Natural killer cell (primary cell): Measurements from ENCODE around the gene POLG. TPM values are rescaled to one million over a fixed set of nuclear protein-coding genes. Genes with fewer than 3 reads are reported as not detected.

Source experiments
- ATAC-seq, 3 donors: fragments of 150-1000 bp in 2 of 3; fragments of 200-7000 bp in 1 of 3; cut with Tn5 transposase; 1 replicate in 1 of 3; 2 replicates in 2 of 3; pipeline ENCODE4 v1.10.0; 2021; ENCODE audit warnings: mild to moderate bottlenecking in 2 of 3, moderate library complexity in 2 of 3
- DNase-seq, 2 donors: peaks; one replicate each; pipeline versions ENCODE4 v3.0.0 to v3.0.0-alpha.2; 2013 to 2021; ENCODE audit warnings: mixed read lengths in 1 of 2
- H3K27ac ChIP-seq: one replicate; pipeline ENCODE4 v1.5.1; 2013; ENCODE audit warnings: mild to moderate bottlenecking, low read length
- H3K27me3 ChIP-seq: one replicate; pipeline ENCODE4 v1.6.1; 2013; ENCODE audit warnings: low read length; ENCODE audit not compliant: control insufficient read depth, insufficient read depth
- H3K36me3 ChIP-seq: one replicate; pipeline ENCODE4 v1.6.1; 2013; ENCODE audit warnings: low read length; ENCODE audit not compliant: control insufficient read depth, insufficient read depth
- H3K4me1 ChIP-seq: one replicate; pipeline ENCODE4 v1.6.1; 2013; ENCODE audit warnings: low read length; ENCODE audit not compliant: control insufficient read depth, insufficient read depth
- H3K4me3 ChIP-seq: one replicate; pipeline ENCODE4 v1.5.1; 2013; ENCODE audit warnings: low read length
- H3K9me3 ChIP-seq: one replicate; pipeline ENCODE4 v1.6.1; 2013; ENCODE audit warnings: low read length; ENCODE audit not compliant: control insufficient read depth, insufficient read depth
- H3K27ac Mint-ChIP-seq, 2 donors: one replicate each; pipeline ENCODE4 v1.8.0; 2022; ENCODE audit warnings: mild to moderate bottlenecking in 2 of 2, mixed read lengths in 2 of 2, moderate library complexity in 1 of 2
- H3K27me3 Mint-ChIP-seq, 2 donors: one replicate each; pipeline ENCODE4 v1.8.0; 2022; ENCODE audit warnings: low read depth in 2 of 2, mixed read lengths in 2 of 2
- H3K36me3 Mint-ChIP-seq: one replicate; pipeline ENCODE4 v1.8.0; 2022; ENCODE audit warnings: mixed read lengths
- H3K4me1 Mint-ChIP-seq, 2 donors: one replicate each; pipeline ENCODE4 v1.8.0; 2022; ENCODE audit warnings: mixed read lengths in 2 of 2
- H3K4me3 Mint-ChIP-seq: one replicate; pipeline ENCODE4 v1.8.0; 2022; ENCODE audit warnings: mild to moderate bottlenecking, moderate library complexity, mixed read lengths
- H3K9me3 Mint-ChIP-seq, 2 donors: one replicate each; pipeline ENCODE4 v1.8.0; 2022; ENCODE audit warnings: mixed read lengths in 2 of 2
- WGBS: methylation state at CpG from one replicate; pipeline ENCODE4 v1.1.7; 2013; ENCODE audit warnings: missing lambda C conversion rate; ENCODE audit not compliant: insufficient coverage; 5-methylcytosine and 5-hydroxymethylcytosine counted together
- intact Hi-C: fragments of 100-400 bp; cut with micrococcal nuclease; formaldehyde crosslinking; loops from one replicate; pipeline ENCODE4 v1.14.2; 2022
- total RNA-seq, 4 donors: library from RNA; stranded (reverse); fragments of 120-200 nt in 1 of 4; gene quantifications; one replicate each; pipeline versions ENCODE4 v1.2.3 to v1.2.4, GENCODE V29; 2013 to 2022
- TF ChIP-seq, protein P1 (sequence below): fragments of 200-600 bp; IDR thresholded peaks from one replicate; pipeline ENCODE4 v1.8.0; 2022; ENCODE audit warnings: antibody characterized with exemption

Gene POLG
- total RNA-seq, 3 donors from 2014 or later (not counting 1 experiment from before 2014, with no cell fraction given), result 205 to 253 (median 238) TPM

DNA sequence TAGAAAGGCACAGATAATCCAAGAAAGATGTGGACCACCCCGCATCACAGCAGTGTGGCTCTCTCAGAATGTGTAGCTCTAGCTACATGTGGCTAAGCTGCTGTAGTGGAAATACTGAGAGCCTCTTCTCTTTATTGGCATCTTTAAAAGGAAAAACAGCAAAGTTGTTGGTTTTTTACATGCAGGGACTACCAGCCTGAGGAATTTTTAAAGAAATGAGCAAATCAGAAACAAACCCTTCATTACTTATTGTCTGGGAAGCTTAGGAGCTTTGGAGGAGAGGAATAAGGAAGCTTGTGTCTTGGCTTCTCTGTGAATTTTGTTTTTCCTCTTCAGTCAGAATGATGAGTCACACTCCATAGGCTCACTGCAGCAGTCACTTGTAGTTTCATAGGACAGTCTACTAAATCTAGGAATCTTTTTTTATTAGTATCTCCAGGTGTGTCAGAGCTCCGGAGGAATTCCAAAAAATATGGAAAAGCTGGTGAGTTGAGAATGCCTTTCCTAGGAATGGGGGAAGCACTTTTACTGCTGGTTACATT is 27.5 kb downstream of the POLG start:
- Histone ChIP-seq H3K4me1 (no peaks in the 10 kb centered on the region), H3K27me3 (no peaks in the 10 kb centered on the region), H3K4me3 (no peak overlapping the region), H3K36me3 (peaks cover 5% of the 10 kb centered on the region), H3K27ac (no peak overlapping the region), H3K9me3 (no peaks in the 10 kb centered on the region)
- Mint-ChIP-seq H3K27ac (no peak overlapping the region), H3K36me3 (no peaks in the 10 kb centered on the region), H3K27me3 (no peaks in the 10 kb centered on the region), H3K4me3 (no peak overlapping the region), H3K4me1 (peaks cover 4 to 7% of the 10 kb centered on the region in 2 donors), H3K9me3 (no peaks in the 10 kb centered on the region)
- intact Hi-C loops, result no loop called here
- TF ChIP-seq, protein P1, sequence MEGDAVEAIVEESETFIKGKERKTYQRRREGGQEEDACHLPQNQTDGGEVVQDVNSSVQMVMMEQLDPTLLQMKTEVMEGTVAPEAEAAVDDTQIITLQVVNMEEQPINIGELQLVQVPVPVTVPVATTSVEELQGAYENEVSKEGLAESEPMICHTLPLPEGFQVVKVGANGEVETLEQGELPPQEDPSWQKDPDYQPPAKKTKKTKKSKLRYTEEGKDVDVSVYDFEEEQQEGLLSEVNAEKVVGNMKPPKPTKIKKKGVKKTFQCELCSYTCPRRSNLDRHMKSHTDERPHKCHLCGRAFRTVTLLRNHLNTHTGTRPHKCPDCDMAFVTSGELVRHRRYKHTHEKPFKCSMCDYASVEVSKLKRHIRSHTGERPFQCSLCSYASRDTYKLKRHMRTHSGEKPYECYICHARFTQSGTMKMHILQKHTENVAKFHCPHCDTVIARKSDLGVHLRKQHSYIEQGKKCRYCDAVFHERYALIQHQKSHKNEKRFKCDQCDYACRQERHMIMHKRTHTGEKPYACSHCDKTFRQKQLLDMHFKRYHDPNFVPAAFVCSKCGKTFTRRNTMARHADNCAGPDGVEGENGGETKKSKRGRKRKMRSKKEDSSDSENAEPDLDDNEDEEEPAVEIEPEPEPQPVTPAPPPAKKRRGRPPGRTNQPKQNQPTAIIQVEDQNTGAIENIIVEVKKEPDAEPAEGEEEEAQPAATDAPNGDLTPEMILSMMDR, result no peak
- WGBS, result 100% methylated on average over 2 of the region's 2 CpGs
- no peak for DNase-seq
- ATAC-seq, result no peak

DNA sequence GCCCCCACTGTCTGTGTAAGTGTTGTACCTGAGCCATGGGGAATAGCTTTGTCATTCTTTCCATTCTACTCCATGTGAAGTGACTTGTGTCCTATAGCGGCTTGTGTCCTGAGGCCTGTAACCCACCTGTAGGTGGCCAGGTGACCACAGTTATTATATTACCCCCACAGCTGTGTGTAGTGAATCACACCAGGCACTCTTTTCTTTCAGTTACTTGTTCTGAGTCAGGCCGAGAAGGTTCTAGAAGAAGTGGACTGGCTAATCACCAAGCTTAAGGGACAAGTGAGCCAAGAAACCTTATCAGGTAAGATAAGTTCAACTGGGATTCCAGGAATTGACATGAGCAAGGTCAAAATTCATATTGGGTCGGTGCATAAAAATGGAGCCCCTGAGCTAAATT is 29.2 kb downstream of the POLG start:
- intact Hi-C loops, result no loop called here
- H3K27ac ChIP-seq, result no peak overlapping the region
- H3K4me1 Mint-ChIP-seq, result peaks cover 2 to 4% of the 10 kb centered on the region in 2 donors
- 95% methylated on average over 3 of the region's 3 CpGs for WGBS
- no peaks in the 10 kb centered on the region for H3K9me3 ChIP-seq
- H3K36me3 Mint-ChIP-seq, result no peaks in the 10 kb centered on the region
- H3K4me3 Mint-ChIP-seq, result no peak overlapping the region
- H3K27me3 Mint-ChIP-seq, result no peaks in the 10 kb centered on the region
- no peaks in the 10 kb centered on the region for H3K4me1 ChIP-seq
- H3K4me3 ChIP-seq, result no peak overlapping the region
- DNase-seq (no peak), ATAC-seq (no peak)
- H3K27ac Mint-ChIP-seq, result no peak overlapping the region
- H3K9me3 Mint-ChIP-seq, result no peaks in the 10 kb centered on the region
- H3K36me3 ChIP-seq, result peaks cover 8% of the 10 kb centered on the region
- H3K27me3 ChIP-seq, result no peaks in the 10 kb centered on the region
- TF ChIP-seq, protein P1, result no peak

DNA sequence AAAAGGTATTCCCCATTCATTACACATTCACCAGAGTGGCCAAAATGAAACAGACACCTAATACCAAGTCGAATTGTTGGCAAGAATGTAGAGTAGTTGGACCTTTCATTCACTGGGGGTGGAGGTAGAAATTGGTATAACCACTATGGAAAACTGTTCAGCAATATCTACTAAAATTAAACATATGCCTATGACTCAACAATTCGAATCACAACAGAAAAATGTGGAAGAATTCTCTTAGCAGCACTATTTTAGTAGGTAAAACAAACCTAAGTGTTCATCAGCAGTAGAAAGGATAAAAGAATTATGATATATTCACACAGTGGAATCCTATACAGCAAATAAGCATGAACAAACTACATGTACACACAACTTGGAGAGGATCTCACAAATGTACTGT is 30.6 kb downstream of the POLG start:
- H3K27me3 Mint-ChIP-seq, result no peaks in the 10 kb centered on the region
- no peak overlapping the region for H3K4me3 Mint-ChIP-seq
- no peaks in the 10 kb centered on the region for H3K36me3 Mint-ChIP-seq
- no peak overlapping the region for H3K27ac Mint-ChIP-seq
- peaks cover 14 to 15% of the 10 kb centered on the region in 2 donors for H3K4me1 Mint-ChIP-seq
- TF ChIP-seq, protein P1, result no peak
- no peaks in the 10 kb centered on the region for H3K9me3 Mint-ChIP-seq
- ATAC-seq (no peak), DNase-seq (no peak)
- H3K4me1 ChIP-seq, result peaks cover under 1% of the 10 kb centered on the region
- no peaks in the 10 kb centered on the region for H3K27me3 ChIP-seq
- H3K9me3 ChIP-seq, result no peaks in the 10 kb centered on the region
- no peak overlapping the region for H3K27ac ChIP-seq
- H3K36me3 ChIP-seq, result peaks cover 5% of the 10 kb centered on the region
- no CpG with 5 or more reads among the region's 2 CpGs for WGBS
- no peak overlapping the region for H3K4me3 ChIP-seq
- intact Hi-C loops, result no loop called here
